ENCODE results near the gene MYPOP.

GRCh38 chr19:45883586-45883880 lies 18.9 kb downstream of the MYPOP start:
- TF ChIP-seq, protein P1, sequence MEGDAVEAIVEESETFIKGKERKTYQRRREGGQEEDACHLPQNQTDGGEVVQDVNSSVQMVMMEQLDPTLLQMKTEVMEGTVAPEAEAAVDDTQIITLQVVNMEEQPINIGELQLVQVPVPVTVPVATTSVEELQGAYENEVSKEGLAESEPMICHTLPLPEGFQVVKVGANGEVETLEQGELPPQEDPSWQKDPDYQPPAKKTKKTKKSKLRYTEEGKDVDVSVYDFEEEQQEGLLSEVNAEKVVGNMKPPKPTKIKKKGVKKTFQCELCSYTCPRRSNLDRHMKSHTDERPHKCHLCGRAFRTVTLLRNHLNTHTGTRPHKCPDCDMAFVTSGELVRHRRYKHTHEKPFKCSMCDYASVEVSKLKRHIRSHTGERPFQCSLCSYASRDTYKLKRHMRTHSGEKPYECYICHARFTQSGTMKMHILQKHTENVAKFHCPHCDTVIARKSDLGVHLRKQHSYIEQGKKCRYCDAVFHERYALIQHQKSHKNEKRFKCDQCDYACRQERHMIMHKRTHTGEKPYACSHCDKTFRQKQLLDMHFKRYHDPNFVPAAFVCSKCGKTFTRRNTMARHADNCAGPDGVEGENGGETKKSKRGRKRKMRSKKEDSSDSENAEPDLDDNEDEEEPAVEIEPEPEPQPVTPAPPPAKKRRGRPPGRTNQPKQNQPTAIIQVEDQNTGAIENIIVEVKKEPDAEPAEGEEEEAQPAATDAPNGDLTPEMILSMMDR (IDR thresholded peaks at IDR 0.05) = peak; percentile 4
- no peak for TF ChIP-seq POLR2AphosphoS5 (IDR thresholded peaks at IDR 0.05; ENCODE audit: low read depth, low read length)

Measured in Panc1 (cell line).